Glutamatergic neuron (in vitro differentiated cells): ENCODE measurements around the gene MINDY2. TPM values are rescaled to one million over a fixed set of nuclear protein-coding genes. Genes with fewer than 3 reads are reported as not detected.
"Not testable (repeated sequence)": the region's sequence is repeated elsewhere in the genome, so short reads cannot be mapped to it uniquely, and the experiment has no call there.

Experiments used
- DNase-seq: peaks from one replicate; pipeline ENCODE4 v3.0.0; 2022
- H3K27ac Mint-ChIP-seq: one replicate; pipeline ENCODE4 v1.8.0; 2020; ENCODE audit warnings: mild to moderate bottlenecking, mixed read lengths, inconsistent platforms; ENCODE audit not compliant: unreplicated experiment
- H3K27me3 Mint-ChIP-seq: one replicate; pipeline ENCODE4 v1.8.0; 2020; ENCODE audit warnings: mild to moderate bottlenecking, moderate library complexity, mixed read lengths, inconsistent platforms; ENCODE audit not compliant: unreplicated experiment
- H3K36me3 Mint-ChIP-seq: one replicate; pipeline ENCODE4 v1.8.0; 2020; ENCODE audit warnings: mild to moderate bottlenecking, mixed read lengths, inconsistent platforms; ENCODE audit not compliant: unreplicated experiment
- H3K4me1 Mint-ChIP-seq: one replicate; pipeline ENCODE4 v1.8.0; 2020; ENCODE audit warnings: mild to moderate bottlenecking, low read depth, mixed read lengths, inconsistent platforms; ENCODE audit not compliant: unreplicated experiment
- H3K4me3 Mint-ChIP-seq: one replicate; pipeline ENCODE4 v1.8.0; 2020; ENCODE audit warnings: mild to moderate bottlenecking, mixed read lengths, inconsistent platforms; ENCODE audit not compliant: unreplicated experiment
- H3K9me3 Mint-ChIP-seq: one replicate; pipeline ENCODE4 v1.8.0; 2020; ENCODE audit warnings: mild to moderate bottlenecking, moderate library complexity, mixed read lengths, inconsistent platforms; ENCODE audit not compliant: unreplicated experiment
- CTCF ChIP-seq: fragments of 200-600 bp; sonication (generic); IDR thresholded peaks from one replicate; pipeline ENCODE4 v1.5.0; 2021; ENCODE audit not compliant: partially characterized antibody, unreplicated experiment
- total RNA-seq: library from RNA; stranded (reverse); fragmentation: NEBNext Ultra II Directional; extraction: Animal tissue kit (Norgen Biotek cat#: 25700); gene quantifications from one replicate; pipeline ENCODE4 v1.2.1, GENCODE V29; 2021; ENCODE audit not compliant: unreplicated experiment

MINDY2 gene
- total RNA-seq, 1 donor from 2014 or later = 34.3 TPM

- Mint-ChIP-seq H3K27ac (no peak overlapping the region), H3K4me3 (no peak overlapping the region), H3K9me3 (peaks cover 1% of the 10 kb centered on the region), H3K27me3 (no peaks in the 10 kb centered on the region), H3K36me3 (peaks cover 6% of the 10 kb centered on the region), H3K4me1 (no peaks in the 10 kb centered on the region)
- no peak for DNase-seq
- no peak for TF ChIP-seq CTCF
Observed at GRCh38 chr15:58762285-58762684, 8.8 kb upstream of the MINDY2 start.

- no peaks in the 10 kb centered on the region for H3K27me3 Mint-ChIP-seq
- H3K9me3 Mint-ChIP-seq = peaks cover 1% of the 10 kb centered on the region
- H3K36me3 Mint-ChIP-seq = peaks cover 6% of the 10 kb centered on the region
- no peak overlapping the region for H3K4me3 Mint-ChIP-seq
- no peak overlapping the region for H3K27ac Mint-ChIP-seq
- DNase-seq = no peak
- no peak for TF ChIP-seq CTCF
- H3K4me1 Mint-ChIP-seq = no peaks in the 10 kb centered on the region
Observed at GRCh38 chr15:58762731-58763130, 8.4 kb upstream of the MINDY2 start.

GRCh38 chr15:58764468-58764867 is 6.6 kb upstream of the MINDY2 start:
- Mint-ChIP-seq H3K36me3 (peaks cover 6% of the 10 kb centered on the region), H3K27ac (no peak overlapping the region)
- TF ChIP-seq CTCF = no peak

GRCh38 chr15:58766290-58766689 is 4.8 kb upstream of the MINDY2 start:
- TF ChIP-seq CTCF = no peak
- no peak for DNase-seq
- Mint-ChIP-seq H3K36me3 (peaks cover 6% of the 10 kb centered on the region), H3K27me3 (no peaks in the 10 kb centered on the region), H3K4me1 (no peaks in the 10 kb centered on the region), H3K9me3 (peaks cover 1% of the 10 kb centered on the region), H3K4me3 (no peak overlapping the region), H3K27ac (no peak overlapping the region)

More at GRCh38 chr15:58764468-58764867, 6.6 kb upstream of the MINDY2 start:
- peaks cover 1% of the 10 kb centered on the region for H3K9me3 Mint-ChIP-seq
- H3K4me1 Mint-ChIP-seq = no peaks in the 10 kb centered on the region
- H3K4me3 Mint-ChIP-seq = no peak overlapping the region
- H3K27me3 Mint-ChIP-seq = no peaks in the 10 kb centered on the region
- no peak for DNase-seq

GRCh38 chr15:58768601-58769004 is 2.5 kb upstream of the MINDY2 start:
- H3K36me3 Mint-ChIP-seq, H3K27ac Mint-ChIP-seq, H3K9me3 Mint-ChIP-seq, DNase-seq, H3K4me1 Mint-ChIP-seq, H3K27me3 Mint-ChIP-seq: not testable (repeated sequence)
- peak overlapping the region; percentile 14 for H3K4me3 Mint-ChIP-seq

- Mint-ChIP-seq H3K36me3 (no peaks in the 10 kb centered on the region), H3K27me3 (no peaks in the 10 kb centered on the region)
- DNase-seq = no peak
Observed at GRCh38 chr15:58770519-58770856, 614 bp upstream of the MINDY2 start.

More at GRCh38 chr15:58770519-58770856, 614 bp upstream of the MINDY2 start:
- no peak for TF ChIP-seq CTCF
- Mint-ChIP-seq H3K4me1 (peaks cover 4% of the 10 kb centered on the region), H3K9me3 (peaks cover 3% of the 10 kb centered on the region), H3K27ac (peak overlapping the region; percentile 96), H3K4me3 (peak overlapping the region; percentile 91)
